Fibroblast of villous mesenchyme (primary cell): ENCODE data around the gene ADPRH. TPM values are rescaled to one million over a fixed set of nuclear protein-coding genes. Genes with fewer than 3 reads are reported as not detected.
"Not testable (repeated sequence)": the region's sequence is repeated elsewhere in the genome, so short reads cannot be mapped to it uniquely, and the experiment has no call there.

Source experiments
- DNase-seq: peaks from one replicate; pipeline ENCODE4 v3.0.0-alpha.2; 2010; ENCODE audit warnings: low read depth
- H3K4me3 ChIP-seq: 2 replicates; pipeline ENCODE4 v1.5.1; 2011; ENCODE audit warnings: low read depth, mild to moderate bottlenecking, low read length
- total RNA-seq: library from RNA; depleted of rRNA; stranded (reverse); fragments of >200 nt; gene quantifications from 2 replicates; pipeline ENCODE4 v1.2.3, GENCODE V29; 2012
- TF ChIP-seq, protein P1 (sequence below): IDR thresholded peaks from 2 replicates; pipeline ENCODE4 v1.5.1; 2012; ENCODE audit warnings: low read depth, mild to moderate bottlenecking, low read length; ENCODE audit not compliant: insufficient read depth

The ADPRH gene
- total RNA-seq, 1 donor = 3.0 TPM

DNA sequence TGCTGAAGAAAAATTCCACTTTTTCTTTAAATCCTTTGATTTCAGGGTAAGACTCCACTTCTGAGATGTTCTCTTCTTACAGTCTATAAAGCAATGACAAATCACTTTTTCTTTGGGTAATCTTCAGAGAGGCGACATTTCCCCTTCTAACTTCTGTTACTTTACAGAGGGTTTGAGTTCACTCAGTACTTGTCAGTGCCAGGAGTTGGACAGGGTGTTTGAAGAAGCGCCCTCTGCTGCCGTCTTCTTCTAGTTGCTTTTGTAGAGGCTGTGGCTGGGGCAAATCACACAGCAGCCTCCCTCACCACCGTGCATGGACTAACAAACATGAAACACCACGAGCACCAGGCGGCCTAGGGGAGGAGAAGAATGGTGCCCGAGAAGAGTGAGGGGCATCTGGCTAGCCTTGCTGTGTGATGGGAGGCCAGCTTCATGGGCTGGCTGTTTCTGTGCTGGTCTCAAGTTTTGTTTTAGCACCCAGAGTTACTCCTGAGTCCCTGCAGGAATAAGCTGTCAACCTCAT is 19.8 kb upstream of the ADPRH start, which contains the start of gene CD80:
Gene CD80 (minus strand): TSS at position 174 of the 523 bp plus-strand sequence. CDS start 1,886 bp downstream, outside the sequence.
- TF ChIP-seq, protein P1, sequence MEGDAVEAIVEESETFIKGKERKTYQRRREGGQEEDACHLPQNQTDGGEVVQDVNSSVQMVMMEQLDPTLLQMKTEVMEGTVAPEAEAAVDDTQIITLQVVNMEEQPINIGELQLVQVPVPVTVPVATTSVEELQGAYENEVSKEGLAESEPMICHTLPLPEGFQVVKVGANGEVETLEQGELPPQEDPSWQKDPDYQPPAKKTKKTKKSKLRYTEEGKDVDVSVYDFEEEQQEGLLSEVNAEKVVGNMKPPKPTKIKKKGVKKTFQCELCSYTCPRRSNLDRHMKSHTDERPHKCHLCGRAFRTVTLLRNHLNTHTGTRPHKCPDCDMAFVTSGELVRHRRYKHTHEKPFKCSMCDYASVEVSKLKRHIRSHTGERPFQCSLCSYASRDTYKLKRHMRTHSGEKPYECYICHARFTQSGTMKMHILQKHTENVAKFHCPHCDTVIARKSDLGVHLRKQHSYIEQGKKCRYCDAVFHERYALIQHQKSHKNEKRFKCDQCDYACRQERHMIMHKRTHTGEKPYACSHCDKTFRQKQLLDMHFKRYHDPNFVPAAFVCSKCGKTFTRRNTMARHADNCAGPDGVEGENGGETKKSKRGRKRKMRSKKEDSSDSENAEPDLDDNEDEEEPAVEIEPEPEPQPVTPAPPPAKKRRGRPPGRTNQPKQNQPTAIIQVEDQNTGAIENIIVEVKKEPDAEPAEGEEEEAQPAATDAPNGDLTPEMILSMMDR = peak; percentile 14
- H3K4me3 ChIP-seq = no peak within 1 kb of the TSS
- DNase-seq = peak; percentile 49

DNA sequence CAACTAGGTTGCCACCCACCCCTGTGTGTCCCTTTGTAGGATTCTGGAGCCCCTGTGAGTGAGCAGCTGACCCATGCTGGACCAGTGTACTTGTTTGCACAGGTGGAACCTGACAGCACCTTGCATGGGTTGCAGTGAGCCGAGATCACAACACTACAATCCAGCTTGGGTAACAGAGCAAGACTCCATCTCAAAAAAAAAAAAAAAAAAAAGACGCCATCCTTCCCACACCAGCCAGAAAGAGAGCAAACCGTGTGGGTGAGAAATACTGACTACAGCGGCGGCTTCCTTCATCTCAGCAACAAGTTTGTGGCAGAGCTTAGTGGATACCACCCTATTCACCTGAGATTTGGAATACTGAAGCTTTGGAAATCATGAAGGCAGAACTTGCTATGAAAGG is 19.1 kb upstream of the ADPRH start:
- H3K4me3 ChIP-seq = no peak overlapping the region
- DNase-seq = no peak
- TF ChIP-seq, protein P1 = no peak

DNA sequence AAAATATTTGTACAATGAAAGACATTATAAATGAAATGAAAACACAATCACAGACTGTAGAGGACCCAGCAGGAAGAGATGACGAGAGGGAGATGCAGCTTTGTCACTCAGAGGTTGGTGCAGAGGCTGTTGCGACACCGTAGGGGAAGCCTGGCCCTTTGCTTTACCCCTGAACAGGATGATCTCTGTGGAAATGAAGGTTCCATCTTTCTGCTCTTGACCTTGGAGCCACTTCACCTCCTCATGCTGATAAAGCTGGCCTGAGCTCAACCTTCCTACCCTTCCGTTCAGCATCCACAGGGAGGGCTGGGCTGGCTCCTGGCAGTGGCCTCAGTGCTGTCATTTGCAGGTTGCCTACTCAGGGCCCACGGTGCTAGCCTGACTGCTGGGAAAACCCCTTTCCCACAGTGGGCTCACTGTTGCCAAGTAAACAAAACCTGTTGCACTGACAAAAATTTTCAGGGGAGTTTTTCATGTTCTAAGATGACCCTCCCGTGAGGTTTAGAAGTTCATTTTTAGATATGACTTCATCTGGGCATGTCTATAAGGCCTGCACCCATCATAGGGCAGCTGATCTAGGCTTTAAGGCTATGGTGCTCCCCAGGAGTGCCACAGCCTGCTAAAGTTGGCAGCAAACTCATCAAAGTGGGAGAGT is 16.9 kb upstream of the ADPRH start:
- no peak overlapping the region for H3K4me3 ChIP-seq
- TF ChIP-seq, protein P1 = no peak
- no peak for DNase-seq

DNA sequence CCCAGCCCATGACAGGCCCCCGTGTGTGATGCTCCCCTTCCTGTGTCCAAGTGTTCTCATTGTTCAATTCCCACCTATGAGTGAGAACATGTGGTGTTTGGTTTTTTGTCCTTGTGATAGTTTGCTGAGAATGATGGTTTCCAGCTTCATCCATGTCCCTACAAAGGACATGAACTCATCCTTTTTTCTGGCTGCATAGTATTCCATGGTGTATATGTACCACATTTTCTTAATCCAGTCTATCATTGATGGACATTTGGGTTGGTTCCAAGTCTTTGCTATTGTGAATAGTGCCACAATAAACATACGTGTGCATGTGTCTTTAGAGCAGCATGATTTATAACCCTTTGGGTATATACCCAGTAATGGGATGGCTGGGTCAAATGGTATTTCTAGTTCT is 16.0 kb upstream of the ADPRH start:
- not testable (repeated sequence) for DNase-seq, H3K4me3 ChIP-seq

DNA sequence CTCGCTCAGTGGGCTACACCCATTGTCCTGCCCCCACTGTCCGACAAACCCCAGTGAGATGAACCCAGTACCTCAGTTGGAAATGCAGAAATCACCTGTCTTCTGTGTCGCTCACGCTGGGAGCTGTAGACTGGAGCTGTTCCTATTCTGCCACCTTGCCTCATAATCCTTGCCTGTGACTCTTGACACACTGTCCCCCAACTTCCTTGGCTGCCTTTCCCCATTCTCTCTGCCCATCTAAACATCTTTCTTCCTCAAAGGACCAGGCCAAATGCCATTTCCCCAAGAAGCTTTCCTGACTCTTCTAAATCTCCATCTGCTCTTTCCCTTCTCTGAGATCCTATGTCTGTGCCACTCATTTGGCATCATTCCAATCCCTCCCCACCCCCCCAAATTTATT is 10.1 kb upstream of the ADPRH start:
- no peak overlapping the region for H3K4me3 ChIP-seq
- DNase-seq = no peak
- TF ChIP-seq, protein P1 = no peak

DNA sequence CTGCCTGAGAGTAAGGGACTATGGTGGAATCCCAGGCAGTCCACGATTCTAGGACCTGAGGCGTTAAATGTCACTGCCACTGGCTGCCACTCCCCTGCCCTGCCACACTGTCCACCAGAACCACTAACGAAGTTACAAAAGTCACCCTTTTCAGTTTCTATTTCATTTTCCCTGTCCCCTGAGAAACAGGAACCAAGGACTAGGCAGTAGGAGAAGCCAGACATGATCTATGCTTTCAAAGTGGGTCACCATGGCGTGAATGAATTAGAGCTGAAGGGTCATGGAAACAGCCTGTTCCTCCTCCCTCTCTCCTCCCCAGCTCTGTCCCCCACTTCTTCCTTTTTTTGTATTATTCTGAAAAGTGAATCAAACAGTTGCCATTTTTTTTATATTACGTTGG is 9.1 kb upstream of the ADPRH start:
- no peak overlapping the region for H3K4me3 ChIP-seq
- TF ChIP-seq, protein P1 = no peak
- DNase-seq = no peak

DNA sequence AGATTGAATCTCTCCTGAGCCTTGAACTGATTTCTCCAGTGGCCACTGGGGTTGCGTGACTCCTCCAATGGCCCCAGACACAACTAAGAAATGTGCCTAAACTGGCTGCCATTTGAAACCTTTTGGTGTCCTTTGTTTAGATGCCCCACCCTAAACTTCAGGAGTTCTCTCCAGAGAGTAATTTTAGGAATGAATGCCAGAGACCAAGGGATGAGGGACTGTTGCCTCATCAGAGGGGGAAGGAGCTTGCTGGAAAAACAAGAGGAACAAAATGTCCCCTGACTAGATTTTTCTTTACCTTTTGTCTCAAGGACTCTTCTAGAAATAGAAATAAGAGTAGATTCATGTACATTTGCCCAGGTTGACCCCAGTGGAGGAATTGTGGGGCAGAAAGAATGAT is 8.1 kb upstream of the ADPRH start:
- TF ChIP-seq, protein P1 = no peak
- no peak overlapping the region for H3K4me3 ChIP-seq
- DNase-seq = no peak
